ENCODE data around the gene CSMD2. TPM values are rescaled to one million over a fixed set of nuclear protein-coding genes. Genes with fewer than 3 reads are reported as not detected.

CSMD2 gene
- total RNA-seq, 6 experiments from 2014 or later = under 0.01 to 0.19 (median 0.09) TPM; not detected in 1

- Histone ChIP-seq H3K27me3 (no peaks in the 10 kb centered on the region), H3K36me3 (no peaks in the 10 kb centered on the region), H3K4me3 (no peak overlapping the region), H3K27ac (no peak overlapping the region), H3K4me1 (no peaks in the 10 kb centered on the region), H3K9me3 (no peaks in the 10 kb centered on the region)
- no peak for DNase-seq
- TF ChIP-seq CTCF (IDR thresholded peaks at IDR 0.05) = no peak
- TF ChIP-seq POLR2A (IDR thresholded peaks at IDR 0.05) = no peak
- intact Hi-C loops (cut with DNase I) = no loop called here
- ATAC-seq = no peak
- WGBS (ENCODE audit: insufficient coverage, low coverage, low lambda C conversion rate, missing lambda C conversion rate) = 22% methylated on average over 1 of the region's 1 CpG
These were observed 115.0 kb downstream of the CSMD2 start for GRCh38 chr1:34049994-34050393.

- Histone ChIP-seq H3K4me3 (no peak overlapping the region), H3K4me1 (no peaks in the 10 kb centered on the region), H3K27me3 (no peaks in the 10 kb centered on the region), H3K36me3 (no peaks in the 10 kb centered on the region), H3K27ac (no peak overlapping the region), H3K9me3 (no peaks in the 10 kb centered on the region)
- TF ChIP-seq CTCF (IDR thresholded peaks at IDR 0.05) = no peak
- no peak for TF ChIP-seq POLR2A (IDR thresholded peaks at IDR 0.05)
- ATAC-seq = no peak
- 36% methylated on average over 2 of the region's 2 CpGs for WGBS (ENCODE audit: insufficient coverage, low coverage, low lambda C conversion rate, missing lambda C conversion rate)
- intact Hi-C loops (cut with DNase I) = no loop called here
- no peak for DNase-seq
These were observed 115.6 kb downstream of the CSMD2 start for GRCh38 chr1:34049477-34049876.

- Histone ChIP-seq H3K27ac (no peak overlapping the region), H3K4me3 (no peak overlapping the region), H3K9me3 (no peaks in the 10 kb centered on the region), H3K36me3 (no peaks in the 10 kb centered on the region), H3K4me1 (no peaks in the 10 kb centered on the region), H3K27me3 (no peaks in the 10 kb centered on the region)
- intact Hi-C loops (cut with DNase I) = no loop called here
- 33% methylated on average over 7 of the region's 7 CpGs for WGBS (ENCODE audit: insufficient coverage, low coverage, low lambda C conversion rate, missing lambda C conversion rate)
- ATAC-seq = no peak
- TF ChIP-seq POLR2A (IDR thresholded peaks at IDR 0.05) (no peak), CTCF (IDR thresholded peaks at IDR 0.05) (no peak)
- no peak for DNase-seq
These were observed 127.2 kb downstream of the CSMD2 start for GRCh38 chr1:34037856-34038255.

GRCh38 chr1:34037109-34037508 is 127.9 kb downstream of the CSMD2 start:
- ATAC-seq (no peak), DNase-seq (no peak)
- TF ChIP-seq CTCF (IDR thresholded peaks at IDR 0.05) (no peak), POLR2A (IDR thresholded peaks at IDR 0.05) (no peak)
- Histone ChIP-seq H3K27ac (no peak overlapping the region), H3K4me3 (no peak overlapping the region), H3K27me3 (no peaks in the 10 kb centered on the region), H3K4me1 (no peaks in the 10 kb centered on the region), H3K36me3 (no peaks in the 10 kb centered on the region), H3K9me3 (no peaks in the 10 kb centered on the region)
- WGBS (ENCODE audit: insufficient coverage, low coverage, low lambda C conversion rate, missing lambda C conversion rate) = 65% methylated on average over 8 of the region's 8 CpGs
- intact Hi-C loops (cut with DNase I) = no loop called here

- intact Hi-C loops (cut with DNase I) = no loop called here
- Histone ChIP-seq H3K27me3 (no peaks in the 10 kb centered on the region), H3K4me1 (no peaks in the 10 kb centered on the region), H3K9me3 (no peaks in the 10 kb centered on the region), H3K4me3 (no peak overlapping the region), H3K36me3 (no peaks in the 10 kb centered on the region), H3K27ac (no peak overlapping the region)
- 70% methylated on average over 4 of the region's 5 CpGs for WGBS (ENCODE audit: insufficient coverage, low coverage, low lambda C conversion rate, missing lambda C conversion rate)
- ATAC-seq (no peak), DNase-seq (no peak)
- TF ChIP-seq POLR2A (IDR thresholded peaks at IDR 0.05) (no peak), CTCF (IDR thresholded peaks at IDR 0.05) (no peak)
These were observed 131.0 kb downstream of the CSMD2 start for GRCh38 chr1:34034036-34034435.
